H9 (cell line): ENCODE data around the gene YBEY. TPM values are rescaled to one million over a fixed set of nuclear protein-coding genes. Genes with fewer than 3 reads are reported as not detected.
A peak's percentile ranks its signal among the peaks of the same experiment; 100 is the strongest.

Source experiments
- DNase-seq: peaks from one replicate; pipeline ENCODE4 v3.0.0-alpha.2; 2017
- H2AFZ ChIP-seq: one replicate; pipeline ENCODE4 v1.6.1; 2013; ENCODE audit warnings: mild to moderate bottlenecking, low read length, control low read depth, moderate library complexity
- H2AK5ac ChIP-seq: 2 replicates; pipeline ENCODE4 v1.6.1; 2013; ENCODE audit warnings: low read length, control low read depth, mixed read lengths; ENCODE audit not compliant: insufficient read length
- H2BK120ac ChIP-seq: one replicate; pipeline ENCODE4 v1.6.1; 2013; ENCODE audit warnings: low read depth, mild to moderate bottlenecking, low read length, control low read depth, inconsistent platforms; ENCODE audit not compliant: poor library complexity, severe bottlenecking
- H2BK12ac ChIP-seq: 2 replicates; pipeline ENCODE4 v1.6.1; 2013; ENCODE audit warnings: low read length, control low read depth, mixed read lengths, low read depth; ENCODE audit not compliant: insufficient read length
- H2BK15ac ChIP-seq: 2 replicates; pipeline ENCODE4 v1.6.1; 2013; ENCODE audit warnings: low read depth, low read length, control low read depth
- H2BK20ac ChIP-seq: one replicate; pipeline ENCODE4 v1.6.1; 2013; ENCODE audit warnings: low read depth, mild to moderate bottlenecking, low read length, control low read depth, inconsistent platforms; ENCODE audit not compliant: poor library complexity, severe bottlenecking
- H2BK5ac ChIP-seq: 2 replicates; pipeline ENCODE4 v1.6.1; 2013; ENCODE audit warnings: low read length, control low read depth, mixed read lengths; ENCODE audit not compliant: insufficient read length
- H3K14ac ChIP-seq: 2 replicates; pipeline ENCODE4 v1.6.1; 2013; ENCODE audit warnings: low read length, control low read depth; ENCODE audit not compliant: insufficient read depth
- H3K18ac ChIP-seq: 2 replicates; pipeline ENCODE4 v1.6.1; 2013; ENCODE audit warnings: low read depth, mild to moderate bottlenecking, mixed read lengths, low read length, control low read depth; ENCODE audit not compliant: insufficient read length
- H3K23ac ChIP-seq: 2 replicates; pipeline ENCODE4 v1.6.1; 2013; ENCODE audit warnings: low read length, control low read depth, mixed read lengths, low read depth; ENCODE audit not compliant: insufficient read length
- H3K23me2 ChIP-seq: 2 replicates; pipeline ENCODE4 v1.6.1; 2013; ENCODE audit warnings: low read depth, mild to moderate bottlenecking, mixed read lengths, low read length, control low read depth; ENCODE audit not compliant: insufficient read length, poor library complexity, severe bottlenecking
- H3K27ac ChIP-seq: 2 replicates; pipeline ENCODE4 v1.5.1; 2013; ENCODE audit warnings: low read length, control low read depth, mixed read lengths, low read depth; ENCODE audit not compliant: insufficient read length
- H3K27me3 ChIP-seq: 2 replicates; pipeline ENCODE4 v1.6.1; 2013; ENCODE audit warnings: low read length, control low read depth, inconsistent platforms; ENCODE audit not compliant: insufficient read depth
- H3K4ac ChIP-seq: 2 replicates; pipeline ENCODE4 v1.6.1; 2013; ENCODE audit warnings: low read depth, mild to moderate bottlenecking, control low read depth, inconsistent platforms, low read length, moderate library complexity
- H3K4me1 ChIP-seq: 2 replicates; pipeline ENCODE4 v1.6.1; 2013; ENCODE audit warnings: low read length, control low read depth, inconsistent platforms; ENCODE audit not compliant: insufficient read depth
- H3K4me2 ChIP-seq: 2 replicates; pipeline ENCODE4 v1.6.1; 2013; ENCODE audit warnings: low read length, control low read depth, mixed read lengths; ENCODE audit not compliant: insufficient read length, insufficient read depth
- H3K56ac ChIP-seq: 2 replicates; pipeline ENCODE4 v1.6.1; 2013; ENCODE audit warnings: low read depth, mild to moderate bottlenecking, mixed read lengths, low read length, control low read depth; ENCODE audit not compliant: insufficient read length
- H3K79me1 ChIP-seq: 2 replicates; pipeline ENCODE4 v1.6.1; 2013; ENCODE audit warnings: low read depth, mild to moderate bottlenecking, moderate library complexity, low read length, control low read depth, inconsistent platforms; ENCODE audit not compliant: insufficient read depth, poor library complexity, severe bottlenecking
- H3K79me2 ChIP-seq: 2 replicates; pipeline ENCODE4 v1.6.1; 2013; ENCODE audit warnings: low read length, control low read depth, inconsistent platforms; ENCODE audit not compliant: insufficient read depth
- H3K9ac ChIP-seq: 2 replicates; pipeline ENCODE4 v1.6.1; 2013; ENCODE audit warnings: low read length, control low read depth, mixed read lengths; ENCODE audit not compliant: insufficient read length; ENCODE audit errors: extremely low read depth
- H3K9me3 ChIP-seq: one replicate; pipeline ENCODE4 v1.6.1; 2013; ENCODE audit warnings: low read depth, low read length, inconsistent platforms; ENCODE audit not compliant: control insufficient read depth
- H3T11ph ChIP-seq: one replicate; pipeline ENCODE4 v1.6.1; 2013; ENCODE audit warnings: mild to moderate bottlenecking, low read length, control low read depth, inconsistent platforms
- H4K20me1 ChIP-seq: one replicate; pipeline ENCODE4 v1.6.1; 2013; ENCODE audit not compliant: control insufficient read depth, insufficient read length, insufficient read depth
- H4K5ac ChIP-seq: 2 replicates; pipeline ENCODE4 v1.6.1; 2013; ENCODE audit warnings: low read depth, mild to moderate bottlenecking, mixed read lengths, low read length, control low read depth; ENCODE audit not compliant: insufficient read length
- H4K8ac ChIP-seq: replicated peaks from 2 replicates; pipeline ENCODE4 v1.6.1; 2013; ENCODE audit warnings: low read length, control low read depth, mixed read lengths, low read depth; ENCODE audit not compliant: insufficient read length
- H4K91ac ChIP-seq: 2 replicates; pipeline ENCODE4 v1.6.1; 2013; ENCODE audit warnings: low read depth, mild to moderate bottlenecking, moderate library complexity, mixed read lengths, low read length, control low read depth; ENCODE audit not compliant: insufficient read length
- H3K27ac Mint-ChIP-seq, 3 experiments: 2 replicates in 2 of 3; 3 replicates in 1 of 3; pipeline ENCODE4 v1.8.0; 2020 to 2021; ENCODE audit warnings: mixed read lengths in 3 of 3, mild to moderate bottlenecking in 1 of 3, moderate library complexity in 1 of 3
- H3K27me3 Mint-ChIP-seq: 2 replicates; pipeline ENCODE4 v1.8.0; 2021; ENCODE audit warnings: low read depth, mild to moderate bottlenecking, moderate library complexity, mixed read lengths
- H3K36me3 Mint-ChIP-seq, 3 experiments: 2 replicates in 2 of 3; 3 replicates in 1 of 3; pipeline ENCODE4 v1.8.0; 2020 to 2021; ENCODE audit warnings: low read depth in 3 of 3, mixed read lengths in 3 of 3; ENCODE audit not compliant: insufficient read depth in 1 of 3
- H3K4me1 Mint-ChIP-seq, 2 experiments: 2 replicates each; pipeline ENCODE4 v1.8.0; 2020; ENCODE audit warnings: mixed read lengths in 2 of 2
- H3K4me3 Mint-ChIP-seq, 2 experiments: 2 replicates in 1 of 2; 3 replicates in 1 of 2; pipeline ENCODE4 v1.8.0; 2020 to 2021; ENCODE audit warnings: mild to moderate bottlenecking in 2 of 2, mixed read lengths in 2 of 2, moderate library complexity in 1 of 2
- H3K9me3 Mint-ChIP-seq, 2 experiments: 2 replicates in 1 of 2; 3 replicates in 1 of 2; pipeline ENCODE4 v1.8.0; 2020; ENCODE audit warnings: mild to moderate bottlenecking in 2 of 2, mixed read lengths in 2 of 2, moderate library complexity in 1 of 2
- CTCF ChIP-seq: fragments of 200-600 bp; sonication (generic); conservative IDR thresholded peaks from 3 replicates; pipeline ENCODE4 v1.8.0; 2021; ENCODE audit warnings: antibody characterized with exemption, mild to moderate bottlenecking
- WGBS: extraction: QIAGEN DNeasy Blood & Tissue Kit; methylation state at CpG from one replicate; pipeline ENCODE4 v1.1.7; 2013; ENCODE audit warnings: missing lambda C conversion rate, low lambda C conversion rate, mixed read lengths; ENCODE audit not compliant: insufficient read length; ENCODE audit errors: extremely low coverage; 5-methylcytosine and 5-hydroxymethylcytosine counted together
- total RNA-seq: library from RNA; stranded (reverse); gene quantifications from 2 replicates; pipeline ENCODE4 v1.2.1, GENCODE V29; 2021

Gene YBEY
- total RNA-seq, 1 experiment from 2014 or later, result 26.2 TPM

- TF ChIP-seq CTCF, result no peak
- no peak overlapping the region for H2BK15ac ChIP-seq
- H3K27ac ChIP-seq, result no peak overlapping the region
- H4K91ac ChIP-seq, result no peak overlapping the region
- H3K18ac ChIP-seq, result no peak overlapping the region
- no peaks in the 10 kb centered on the region for H3K79me2 ChIP-seq
- H2BK20ac ChIP-seq, result no peak overlapping the region
- no peak overlapping the region for H3K14ac ChIP-seq
- no peak overlapping the region for H3K23ac ChIP-seq
- H3K4me1 ChIP-seq, result no peaks in the 10 kb centered on the region
- H3K56ac ChIP-seq, result no peak overlapping the region
- DNase-seq, result no peak
- no peak overlapping the region for H3K4me3 Mint-ChIP-seq
- H3K9me3 ChIP-seq, result no peaks in the 10 kb centered on the region
- H3K36me3 Mint-ChIP-seq, result peaks cover 57 to 95% (median 84%) of the 10 kb centered on the region in 3 experiments
- H4K8ac ChIP-seq, result no peak overlapping the region
- H2BK12ac ChIP-seq, result no peak overlapping the region
- H3K27me3 Mint-ChIP-seq, result no peaks in the 10 kb centered on the region
- no peak overlapping the region for H3K9ac ChIP-seq
- no peak overlapping the region for H2AFZ ChIP-seq
- H4K20me1 ChIP-seq, result no peaks in the 10 kb centered on the region
- H3K23me2 ChIP-seq, result no peaks in the 10 kb centered on the region
- H2AK5ac ChIP-seq, result no peak overlapping the region
- H3K4ac ChIP-seq, result no peak overlapping the region
- H4K5ac ChIP-seq, result no peak overlapping the region
- H3K4me1 Mint-ChIP-seq, result no peaks in the 10 kb centered on the region
- no CpG with 5 or more reads among the region's 4 CpGs for WGBS
- no peak overlapping the region for H2BK5ac ChIP-seq
- H3K27ac Mint-ChIP-seq, result peak overlapping the region in 1 of 3 experiments; percentile 30; a peak in 1 of 7 replicates
- H2BK120ac ChIP-seq, result no peak overlapping the region
- H3K9me3 Mint-ChIP-seq, result no peaks in the 10 kb centered on the region
- no peak overlapping the region for H3K4me2 ChIP-seq
- no peaks in the 10 kb centered on the region for H3K27me3 ChIP-seq
- no peaks in the 10 kb centered on the region for H3K79me1 ChIP-seq
- H3T11ph ChIP-seq, result no peak overlapping the region
Measured at GRCh38 chr21:46252840-46253239, 33.3 kb upstream of the YBEY start.
